Ectodermal cell (in vitro differentiated cells): ENCODE measurements around the gene CFD.
"Not testable (repeated sequence)": the region's sequence is repeated elsewhere in the genome, so short reads cannot be mapped to it uniquely, and the experiment has no call there.

Experiments
- H3K27ac ChIP-seq: 2 replicates; pipeline ENCODE4 v1.7.0; 2013; ENCODE audit warnings: mild to moderate bottlenecking, low read depth, low read length; ENCODE audit not compliant: insufficient read depth, poor library complexity, severe bottlenecking
- H3K27me3 ChIP-seq: 2 replicates; pipeline ENCODE4 v1.7.0; 2013; ENCODE audit warnings: mild to moderate bottlenecking, low read length; ENCODE audit not compliant: insufficient read depth, control insufficient read depth, poor library complexity, severe bottlenecking
- H3K36me3 ChIP-seq: one replicate; pipeline ENCODE4 v1.7.0; 2013; ENCODE audit warnings: low read length; ENCODE audit not compliant: control insufficient read depth, insufficient read depth
- H3K4me1 ChIP-seq: one replicate; pipeline ENCODE4 v1.7.0; 2013; ENCODE audit warnings: low read length; ENCODE audit not compliant: control insufficient read depth, insufficient read depth
- H3K4me3 ChIP-seq: 2 replicates; pipeline ENCODE4 v1.7.0; 2013; ENCODE audit warnings: low read depth, low read length, control low read depth; ENCODE audit not compliant: insufficient read depth
- H3K9me3 ChIP-seq: 2 replicates; pipeline ENCODE4 v1.7.0; 2013; ENCODE audit warnings: mild to moderate bottlenecking, low read length, moderate library complexity; ENCODE audit not compliant: control insufficient read depth
- WGBS, 2 experiments: methylation state at CpG; one replicate each; pipeline ENCODE4 v1.1.7; 2013; ENCODE audit warnings: missing lambda C conversion rate in 2 of 2; 5-methylcytosine and 5-hydroxymethylcytosine counted together

CFD gene

DNA sequence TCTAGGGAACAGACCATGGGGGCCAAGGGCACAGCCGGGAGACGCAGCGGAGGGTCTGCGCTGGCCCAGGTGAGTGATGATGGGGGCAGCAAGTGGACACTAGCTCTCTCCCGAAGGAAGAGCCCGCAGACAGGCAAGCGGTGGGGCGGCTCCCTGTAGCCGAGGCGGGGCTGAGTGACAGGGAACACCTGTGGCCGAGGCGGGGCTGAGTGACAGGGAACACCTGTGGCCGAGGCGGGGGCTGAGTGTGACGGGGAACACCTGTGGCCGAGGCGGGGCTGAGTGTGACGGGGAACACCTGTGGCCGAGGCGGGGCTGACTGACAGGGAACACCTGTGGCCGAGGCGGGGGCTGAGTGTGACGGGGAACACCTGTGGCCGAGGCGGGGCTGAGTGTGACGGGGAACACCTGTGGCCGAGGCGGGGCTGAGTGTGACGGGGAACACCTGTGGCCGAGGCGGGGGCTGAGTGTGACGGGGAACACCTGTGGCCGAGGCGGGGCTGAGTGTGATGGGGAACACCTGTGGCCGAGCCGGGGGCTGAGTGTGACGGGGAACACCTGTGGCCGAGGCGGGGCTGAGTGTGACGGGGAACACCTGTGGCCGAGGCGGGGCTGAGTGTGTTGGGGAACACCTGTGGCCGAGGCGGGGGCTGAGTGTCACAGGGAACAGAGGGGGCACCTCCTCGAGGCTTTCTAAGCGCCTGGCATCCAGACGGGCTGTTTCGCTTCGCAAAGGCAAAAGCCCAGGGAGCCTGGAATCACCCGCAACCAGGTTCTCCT, 32.1 kb downstream of the CFD start:
- peak overlapping the region; percentile 89 for H3K4me3 ChIP-seq
- H3K4me1 ChIP-seq, H3K27me3 ChIP-seq, H3K9me3 ChIP-seq, H3K27ac ChIP-seq: not testable (repeated sequence)
- H3K36me3 ChIP-seq = peaks cover 16% of the 10 kb centered on the region
- 93% methylated on average over 50 of the region's 50 CpGs for WGBS, 2 experiments

DNA sequence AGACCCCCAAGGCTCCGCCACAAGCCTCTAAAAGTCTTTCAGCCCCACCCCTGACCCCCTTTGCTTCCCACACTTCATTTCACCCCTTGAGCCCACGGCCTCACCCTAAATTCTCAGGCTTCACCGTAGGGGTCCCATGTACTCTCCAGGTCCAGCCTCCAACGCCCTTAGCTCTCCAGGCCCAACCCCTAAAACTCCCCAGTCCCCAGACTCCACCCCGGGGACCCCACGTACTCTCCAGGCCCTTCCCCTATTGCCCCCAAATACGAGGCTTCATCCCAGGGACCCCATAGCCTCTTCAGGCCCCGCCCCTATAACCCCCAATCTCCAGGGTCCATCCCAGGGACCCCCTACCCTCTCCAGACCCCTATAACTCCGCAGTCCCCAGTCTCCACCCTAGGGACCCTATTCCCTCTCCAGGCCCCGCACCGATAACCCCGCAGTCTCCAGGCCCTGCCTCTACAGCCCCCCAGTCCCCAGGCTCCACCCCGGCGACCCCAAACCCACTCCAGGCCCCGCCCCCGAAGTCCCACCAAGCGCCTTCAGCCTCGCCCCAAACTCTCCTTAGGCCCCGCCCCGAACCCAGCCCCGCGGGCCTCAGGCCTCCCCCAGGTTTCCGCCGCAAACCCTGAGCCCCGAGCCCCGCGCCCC, 32.9 kb downstream of the CFD start:
- no peaks in the 10 kb centered on the region for H3K4me1 ChIP-seq
- H3K9me3 ChIP-seq = no peaks in the 10 kb centered on the region
- WGBS, 2 experiments = 7% methylated on average over 27 of the region's 27 CpGs
- peak overlapping the region; percentile 89 for H3K4me3 ChIP-seq
- peaks cover 13% of the 10 kb centered on the region for H3K36me3 ChIP-seq
- H3K27ac ChIP-seq = no peak overlapping the region
- no peaks in the 10 kb centered on the region for H3K27me3 ChIP-seq

GRCh38 chr19:892894-893689, 33.6 kb downstream of the CFD start, which contains the start of the genes MED16 and RNU6-9:
Gene MED16, minus strand, starts transcription at chr19:893187. Its CDS starts 2,056 bp downstream, at chr19:891131.
Gene RNU6-9, plus strand, starts transcription at chr19:893484.
- peaks cover 13% of the 10 kb centered on the region for H3K36me3 ChIP-seq
- no peaks in the 10 kb centered on the region for H3K4me1 ChIP-seq
- 2% methylated on average over 64 to 69 of the region's 69 CpGs for WGBS, 2 experiments
- H3K27me3 ChIP-seq = no peaks in the 10 kb centered on the region
- peak within 1 kb of the TSS; percentile 94 for H3K27ac ChIP-seq
- H3K4me3 ChIP-seq = peak within 1 kb of the TSS; percentile 89
- no peaks in the 10 kb centered on the region for H3K9me3 ChIP-seq

GRCh38 chr19:896434-896833, 37.0 kb downstream of the CFD start:
- no peaks in the 10 kb centered on the region for H3K9me3 ChIP-seq
- peaks cover 6% of the 10 kb centered on the region for H3K4me1 ChIP-seq
- no peak overlapping the region for H3K27ac ChIP-seq
- H3K36me3 ChIP-seq = no peaks in the 10 kb centered on the region
- no peak overlapping the region for H3K4me3 ChIP-seq
- 88 to 90% methylated on average over 10 of the region's 10 CpGs for WGBS, 2 experiments
- no peaks in the 10 kb centered on the region for H3K27me3 ChIP-seq

GRCh38 chr19:896999-897398, 37.5 kb downstream of the CFD start:
- H3K9me3 ChIP-seq = no peaks in the 10 kb centered on the region
- WGBS, 2 experiments = 87 to 88% methylated on average over 11 of the region's 11 CpGs
- no peaks in the 10 kb centered on the region for H3K27me3 ChIP-seq
- no peak overlapping the region for H3K4me3 ChIP-seq
- peaks cover 6% of the 10 kb centered on the region for H3K4me1 ChIP-seq
- no peak overlapping the region for H3K27ac ChIP-seq
- no peaks in the 10 kb centered on the region for H3K36me3 ChIP-seq

GRCh38 chr19:897442-898039, 38.1 kb downstream of the CFD start:
- H3K9me3 ChIP-seq = no peaks in the 10 kb centered on the region
- H3K4me3 ChIP-seq = no peak overlapping the region
- H3K27ac ChIP-seq = no peak overlapping the region
- H3K36me3 ChIP-seq = no peaks in the 10 kb centered on the region
- 87 to 88% methylated on average over 26 of the region's 26 CpGs for WGBS, 2 experiments
- H3K27me3 ChIP-seq = no peaks in the 10 kb centered on the region
- peaks cover 6% of the 10 kb centered on the region for H3K4me1 ChIP-seq

GRCh38 chr19:898663-899062, 39.2 kb downstream of the CFD start:
- Histone ChIP-seq H3K4me1 (peaks cover 10% of the 10 kb centered on the region), H3K27me3 (no peaks in the 10 kb centered on the region), H3K36me3 (no peaks in the 10 kb centered on the region), H3K9me3 (no peaks in the 10 kb centered on the region), H3K27ac (no peak overlapping the region), H3K4me3 (no peak overlapping the region)
- 82 to 83% methylated on average over 20 of the region's 20 CpGs for WGBS, 2 experiments

- H3K27me3 ChIP-seq = no peaks in the 10 kb centered on the region
- no peak overlapping the region for H3K27ac ChIP-seq
- peaks cover 10% of the 10 kb centered on the region for H3K4me1 ChIP-seq
- no peaks in the 10 kb centered on the region for H3K9me3 ChIP-seq
- H3K4me3 ChIP-seq = no peak overlapping the region
- H3K36me3 ChIP-seq = no peaks in the 10 kb centered on the region
- WGBS, 2 experiments = 91% methylated on average over 32 of the region's 32 CpGs
Measured at GRCh38 chr19:899336-900042, 40.0 kb downstream of the CFD start.

GRCh38 chr19:900043-900301, 40.5 kb downstream of the CFD start:
- no peaks in the 10 kb centered on the region for H3K36me3 ChIP-seq
- no peaks in the 10 kb centered on the region for H3K9me3 ChIP-seq
- peaks cover 10% of the 10 kb centered on the region for H3K4me1 ChIP-seq
- no peak overlapping the region for H3K4me3 ChIP-seq
- H3K27ac ChIP-seq = no peak overlapping the region
- no peaks in the 10 kb centered on the region for H3K27me3 ChIP-seq
- 92 to 94% methylated on average over 15 of the region's 15 CpGs for WGBS, 2 experiments
